H9 (cell line): Measurements from ENCODE around the gene QARS1. TPM values are rescaled to one million over a fixed set of nuclear protein-coding genes. Genes with fewer than 3 reads are reported as not detected.
A peak's percentile ranks its signal among the peaks of the same experiment; 100 is the strongest.

Source experiments
- DNase-seq: peaks from one replicate; pipeline ENCODE4 v3.0.0-alpha.2; 2017
- H2AFZ ChIP-seq: one replicate; pipeline ENCODE4 v1.6.1; 2013; ENCODE audit warnings: mild to moderate bottlenecking, low read length, control low read depth, moderate library complexity
- H2AK5ac ChIP-seq: 2 replicates; pipeline ENCODE4 v1.6.1; 2013; ENCODE audit warnings: low read length, control low read depth, mixed read lengths; ENCODE audit not compliant: insufficient read length
- H2BK120ac ChIP-seq: one replicate; pipeline ENCODE4 v1.6.1; 2013; ENCODE audit warnings: low read depth, mild to moderate bottlenecking, low read length, control low read depth, inconsistent platforms; ENCODE audit not compliant: poor library complexity, severe bottlenecking
- H2BK12ac ChIP-seq: 2 replicates; pipeline ENCODE4 v1.6.1; 2013; ENCODE audit warnings: low read length, control low read depth, mixed read lengths, low read depth; ENCODE audit not compliant: insufficient read length
- H2BK15ac ChIP-seq: 2 replicates; pipeline ENCODE4 v1.6.1; 2013; ENCODE audit warnings: low read depth, low read length, control low read depth
- H2BK20ac ChIP-seq: one replicate; pipeline ENCODE4 v1.6.1; 2013; ENCODE audit warnings: low read depth, mild to moderate bottlenecking, low read length, control low read depth, inconsistent platforms; ENCODE audit not compliant: poor library complexity, severe bottlenecking
- H2BK5ac ChIP-seq: 2 replicates; pipeline ENCODE4 v1.6.1; 2013; ENCODE audit warnings: low read length, control low read depth, mixed read lengths; ENCODE audit not compliant: insufficient read length
- H3K14ac ChIP-seq: 2 replicates; pipeline ENCODE4 v1.6.1; 2013; ENCODE audit warnings: low read length, control low read depth; ENCODE audit not compliant: insufficient read depth
- H3K18ac ChIP-seq: 2 replicates; pipeline ENCODE4 v1.6.1; 2013; ENCODE audit warnings: low read depth, mild to moderate bottlenecking, mixed read lengths, low read length, control low read depth; ENCODE audit not compliant: insufficient read length
- H3K23ac ChIP-seq: 2 replicates; pipeline ENCODE4 v1.6.1; 2013; ENCODE audit warnings: low read length, control low read depth, mixed read lengths, low read depth; ENCODE audit not compliant: insufficient read length
- H3K23me2 ChIP-seq: 2 replicates; pipeline ENCODE4 v1.6.1; 2013; ENCODE audit warnings: low read depth, mild to moderate bottlenecking, mixed read lengths, low read length, control low read depth; ENCODE audit not compliant: insufficient read length, poor library complexity, severe bottlenecking
- H3K27ac ChIP-seq: 2 replicates; pipeline ENCODE4 v1.5.1; 2013; ENCODE audit warnings: low read length, control low read depth, mixed read lengths, low read depth; ENCODE audit not compliant: insufficient read length
- H3K27me3 ChIP-seq: 2 replicates; pipeline ENCODE4 v1.6.1; 2013; ENCODE audit warnings: low read length, control low read depth, inconsistent platforms; ENCODE audit not compliant: insufficient read depth
- H3K4ac ChIP-seq: 2 replicates; pipeline ENCODE4 v1.6.1; 2013; ENCODE audit warnings: low read depth, mild to moderate bottlenecking, control low read depth, inconsistent platforms, low read length, moderate library complexity
- H3K4me1 ChIP-seq: 2 replicates; pipeline ENCODE4 v1.6.1; 2013; ENCODE audit warnings: low read length, control low read depth, inconsistent platforms; ENCODE audit not compliant: insufficient read depth
- H3K4me2 ChIP-seq: 2 replicates; pipeline ENCODE4 v1.6.1; 2013; ENCODE audit warnings: low read length, control low read depth, mixed read lengths; ENCODE audit not compliant: insufficient read length, insufficient read depth
- H3K56ac ChIP-seq: 2 replicates; pipeline ENCODE4 v1.6.1; 2013; ENCODE audit warnings: low read depth, mild to moderate bottlenecking, mixed read lengths, low read length, control low read depth; ENCODE audit not compliant: insufficient read length
- H3K79me1 ChIP-seq: 2 replicates; pipeline ENCODE4 v1.6.1; 2013; ENCODE audit warnings: low read depth, mild to moderate bottlenecking, moderate library complexity, low read length, control low read depth, inconsistent platforms; ENCODE audit not compliant: insufficient read depth, poor library complexity, severe bottlenecking
- H3K79me2 ChIP-seq: 2 replicates; pipeline ENCODE4 v1.6.1; 2013; ENCODE audit warnings: low read length, control low read depth, inconsistent platforms; ENCODE audit not compliant: insufficient read depth
- H3K9ac ChIP-seq: 2 replicates; pipeline ENCODE4 v1.6.1; 2013; ENCODE audit warnings: low read length, control low read depth, mixed read lengths; ENCODE audit not compliant: insufficient read length; ENCODE audit errors: extremely low read depth
- H3K9me3 ChIP-seq: one replicate; pipeline ENCODE4 v1.6.1; 2013; ENCODE audit warnings: low read depth, low read length, inconsistent platforms; ENCODE audit not compliant: control insufficient read depth
- H3T11ph ChIP-seq: one replicate; pipeline ENCODE4 v1.6.1; 2013; ENCODE audit warnings: mild to moderate bottlenecking, low read length, control low read depth, inconsistent platforms
- H4K20me1 ChIP-seq: one replicate; pipeline ENCODE4 v1.6.1; 2013; ENCODE audit not compliant: control insufficient read depth, insufficient read length, insufficient read depth
- H4K5ac ChIP-seq: 2 replicates; pipeline ENCODE4 v1.6.1; 2013; ENCODE audit warnings: low read depth, mild to moderate bottlenecking, mixed read lengths, low read length, control low read depth; ENCODE audit not compliant: insufficient read length
- H4K8ac ChIP-seq: replicated peaks from 2 replicates; pipeline ENCODE4 v1.6.1; 2013; ENCODE audit warnings: low read length, control low read depth, mixed read lengths, low read depth; ENCODE audit not compliant: insufficient read length
- H4K91ac ChIP-seq: 2 replicates; pipeline ENCODE4 v1.6.1; 2013; ENCODE audit warnings: low read depth, mild to moderate bottlenecking, moderate library complexity, mixed read lengths, low read length, control low read depth; ENCODE audit not compliant: insufficient read length
- H3K27ac Mint-ChIP-seq, 3 experiments: 2 replicates in 2 of 3; 3 replicates in 1 of 3; pipeline ENCODE4 v1.8.0; 2020 to 2021; ENCODE audit warnings: mixed read lengths in 3 of 3, mild to moderate bottlenecking in 1 of 3, moderate library complexity in 1 of 3
- H3K27me3 Mint-ChIP-seq: 2 replicates; pipeline ENCODE4 v1.8.0; 2021; ENCODE audit warnings: low read depth, mild to moderate bottlenecking, moderate library complexity, mixed read lengths
- H3K36me3 Mint-ChIP-seq, 3 experiments: 2 replicates in 2 of 3; 3 replicates in 1 of 3; pipeline ENCODE4 v1.8.0; 2020 to 2021; ENCODE audit warnings: low read depth in 3 of 3, mixed read lengths in 3 of 3; ENCODE audit not compliant: insufficient read depth in 1 of 3
- H3K4me1 Mint-ChIP-seq, 2 experiments: 2 replicates each; pipeline ENCODE4 v1.8.0; 2020; ENCODE audit warnings: mixed read lengths in 2 of 2
- H3K4me3 Mint-ChIP-seq, 2 experiments: 2 replicates in 1 of 2; 3 replicates in 1 of 2; pipeline ENCODE4 v1.8.0; 2020 to 2021; ENCODE audit warnings: mild to moderate bottlenecking in 2 of 2, mixed read lengths in 2 of 2, moderate library complexity in 1 of 2
- H3K9me3 Mint-ChIP-seq, 2 experiments: 2 replicates in 1 of 2; 3 replicates in 1 of 2; pipeline ENCODE4 v1.8.0; 2020; ENCODE audit warnings: mild to moderate bottlenecking in 2 of 2, mixed read lengths in 2 of 2, moderate library complexity in 1 of 2
- CTCF ChIP-seq: fragments of 200-600 bp; sonication (generic); conservative IDR thresholded peaks from 3 replicates; pipeline ENCODE4 v1.8.0; 2021; ENCODE audit warnings: antibody characterized with exemption, mild to moderate bottlenecking
- WGBS: extraction: QIAGEN DNeasy Blood & Tissue Kit; methylation state at CpG from one replicate; pipeline ENCODE4 v1.1.7; 2013; ENCODE audit warnings: missing lambda C conversion rate, low lambda C conversion rate, mixed read lengths; ENCODE audit not compliant: insufficient read length; ENCODE audit errors: extremely low coverage; 5-methylcytosine and 5-hydroxymethylcytosine counted together
- total RNA-seq: library from RNA; stranded (reverse); gene quantifications from 2 replicates; pipeline ENCODE4 v1.2.1, GENCODE V29; 2021

The QARS1 gene
- total RNA-seq, 1 experiment from 2014 or later, result 390 TPM

GRCh38 chr3:49135499-49135898 lies 30.9 kb upstream of the QARS1 start:
- peaks cover 22% of the 10 kb centered on the region for H3K27me3 Mint-ChIP-seq
- Histone ChIP-seq H4K5ac (no peak overlapping the region), H3K79me2 (no peaks in the 10 kb centered on the region), H3K14ac (no peak overlapping the region), H2AK5ac (no peak overlapping the region), H4K91ac (no peak overlapping the region), H3K27me3 (no peaks in the 10 kb centered on the region), H2BK12ac (no peak overlapping the region), H3K9ac (no peak overlapping the region), H4K8ac (no peak overlapping the region), H2BK15ac (no peak overlapping the region), H4K20me1 (no peaks in the 10 kb centered on the region), H3K27ac (no peak overlapping the region), H3K18ac (no peak overlapping the region), H3T11ph (no peak overlapping the region), H2BK120ac (no peak overlapping the region), H2BK5ac (no peak overlapping the region), H3K4me2 (no peak overlapping the region), H3K23me2 (peaks cover 15% of the 10 kb centered on the region), H3K56ac (no peak overlapping the region), H3K79me1 (no peaks in the 10 kb centered on the region), H3K9me3 (no peaks in the 10 kb centered on the region), H2BK20ac (no peak overlapping the region), H2AFZ (no peak overlapping the region), H3K4me1 (peaks cover 2% of the 10 kb centered on the region; the same call in 1 of the 2 replicates), H3K4ac (no peak overlapping the region), H3K23ac (no peak overlapping the region)
- H3K9me3 Mint-ChIP-seq, result peaks cover 0 to 4% of the 10 kb centered on the region in 2 experiments; a peak in 3 of 5 replicates
- no peak for TF ChIP-seq CTCF
- H3K27ac Mint-ChIP-seq, result peak overlapping the region in 1 of 3 experiments; percentile 72; a peak in 3 of 7 replicates
- H3K4me3 Mint-ChIP-seq, result no peak overlapping the region
- H3K36me3 Mint-ChIP-seq, result peaks cover 0 to 1% (median 0%) of the 10 kb centered on the region in 3 experiments; a peak in 1 of 7 replicates
- H3K4me1 Mint-ChIP-seq, result peaks cover 8 to 14% of the 10 kb centered on the region in 2 experiments; a peak in 3 of 4 replicates
- no CpG with 5 or more reads among the region's 4 CpGs for whole genome bisulfite sequencing
- no peak for DNase-seq
